Endothelial cell of umbilical vein (primary cell): Measurements from ENCODE around the gene MCM7.

Experiments
- GATA2 ChIP-seq: IDR thresholded peaks from 2 replicates; pipeline ENCODE4 v1.7.0; 2011; ENCODE audit warnings: low read depth, mild to moderate bottlenecking, moderate library complexity, mixed read lengths, low read length; ENCODE audit not compliant: insufficient read length, insufficient read depth
- POLR2A ChIP-seq: IDR thresholded peaks from 2 replicates; pipeline ENCODE4 v1.6.1; 2012; ENCODE audit warnings: low read depth, mild to moderate bottlenecking, control low read depth, low read length
- POLR2AphosphoS5 ChIP-seq: IDR thresholded peaks from 2 replicates; pipeline ENCODE4 v1.6.1; 2012; ENCODE audit warnings: low read depth, mild to moderate bottlenecking, control low read depth, low read length, moderate library complexity; ENCODE audit not compliant: insufficient read depth
- TF ChIP-seq, protein P1 (sequence below), 2 donors: IDR thresholded peaks; 1 replicate in 1 of 2; 2 replicates in 1 of 2; pipeline ENCODE4 v1.5.1; 2011; ENCODE audit warnings: low read length in 2 of 2, mild to moderate bottlenecking in 2 of 2, moderate library complexity in 2 of 2, control low read depth in 1 of 2, inconsistent platforms in 1 of 2, low read depth in 1 of 2; ENCODE audit not compliant: insufficient read depth in 1 of 2; ENCODE audit errors: extremely low read depth in 1 of 2

DNA sequence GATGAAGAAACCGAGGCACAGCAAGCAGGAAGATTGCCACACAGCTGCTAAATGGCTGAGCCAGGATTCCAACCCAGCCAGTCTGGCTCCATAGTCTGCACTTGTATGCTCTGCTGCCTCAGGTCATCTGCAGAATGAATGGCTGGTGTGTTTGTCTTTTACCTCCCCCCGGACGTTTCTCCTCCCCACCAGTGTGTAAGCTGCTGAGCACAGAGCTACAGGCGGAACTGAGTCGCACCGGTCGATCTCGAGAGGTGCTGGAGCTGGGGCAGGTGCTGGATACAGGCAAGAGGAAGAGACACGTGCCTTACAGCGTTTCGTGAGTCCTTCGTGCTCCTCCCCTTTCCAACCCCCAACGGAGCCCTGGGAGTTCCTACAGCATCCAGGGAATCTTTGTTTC is 20.9 kb upstream of the MCM7 start:
- TF ChIP-seq, protein P1, sequence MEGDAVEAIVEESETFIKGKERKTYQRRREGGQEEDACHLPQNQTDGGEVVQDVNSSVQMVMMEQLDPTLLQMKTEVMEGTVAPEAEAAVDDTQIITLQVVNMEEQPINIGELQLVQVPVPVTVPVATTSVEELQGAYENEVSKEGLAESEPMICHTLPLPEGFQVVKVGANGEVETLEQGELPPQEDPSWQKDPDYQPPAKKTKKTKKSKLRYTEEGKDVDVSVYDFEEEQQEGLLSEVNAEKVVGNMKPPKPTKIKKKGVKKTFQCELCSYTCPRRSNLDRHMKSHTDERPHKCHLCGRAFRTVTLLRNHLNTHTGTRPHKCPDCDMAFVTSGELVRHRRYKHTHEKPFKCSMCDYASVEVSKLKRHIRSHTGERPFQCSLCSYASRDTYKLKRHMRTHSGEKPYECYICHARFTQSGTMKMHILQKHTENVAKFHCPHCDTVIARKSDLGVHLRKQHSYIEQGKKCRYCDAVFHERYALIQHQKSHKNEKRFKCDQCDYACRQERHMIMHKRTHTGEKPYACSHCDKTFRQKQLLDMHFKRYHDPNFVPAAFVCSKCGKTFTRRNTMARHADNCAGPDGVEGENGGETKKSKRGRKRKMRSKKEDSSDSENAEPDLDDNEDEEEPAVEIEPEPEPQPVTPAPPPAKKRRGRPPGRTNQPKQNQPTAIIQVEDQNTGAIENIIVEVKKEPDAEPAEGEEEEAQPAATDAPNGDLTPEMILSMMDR (IDR thresholded peaks at IDR 0.05; ENCODE audit: extremely low read depth in 1 of 2, insufficient read depth in 1 of 2, low read depth in 1 of 2, low read length in 2 of 2), result no peak
- TF ChIP-seq POLR2AphosphoS5, result no peak
- no peak for TF ChIP-seq GATA2
- TF ChIP-seq POLR2A, result no peak
